Stomach (tissue), 9 donors: ENCODE measurements around the gene C17orf100. TPM values are rescaled to one million over a fixed set of nuclear protein-coding genes. Genes with fewer than 3 reads are reported as not detected.

Experiments
- DNase-seq, 2 donors: peaks; one replicate each; pipeline versions ENCODE4 v3.0.0 to v3.0.0-alpha.2; 2013 to 2019
- H3K27ac ChIP-seq, 5 donors: fragments of 200-600 bp in 4 of 5; sonication (generic) in 4 of 5; one replicate each; pipeline ENCODE4 v1.5.1; 2013 to 2019; ENCODE audit warnings: mild to moderate bottlenecking in 1 of 5, moderate library complexity in 1 of 5
- H3K27me3 ChIP-seq, 3 donors: fragments of 200-600 bp; sonication (generic); one replicate each; pipeline ENCODE4 v1.5.1; 2017 to 2019; ENCODE audit warnings: mixed run types in 1 of 3
- H3K36me3 ChIP-seq, 4 donors: fragments of 200-600 bp; sonication (generic); 1 replicate in 3 of 4; 2 replicates in 1 of 4; pipeline ENCODE4 v1.5.1; 2016 to 2019
- H3K4me1 ChIP-seq, 4 donors: fragments of 200-600 bp; sonication (generic); one replicate each; pipeline ENCODE4 v1.5.1; 2016 to 2019
- H3K4me3 ChIP-seq, 4 donors: fragments of 200-600 bp; sonication (generic) in 3 of 4; one replicate each; pipeline ENCODE4 v1.5.1; 2016 to 2019; ENCODE audit warnings: mild to moderate bottlenecking in 1 of 4
- H3K9me3 ChIP-seq, 4 donors: fragments of 200-600 bp; sonication (generic); one replicate each; pipeline ENCODE4 v1.5.1; 2016 to 2019
- CTCF ChIP-seq, 7 experiments: fragments of 450-650 bp in 4 of 7; fragments of 200-600 bp in 3 of 7; sonication (generic) in 3 of 7; IDR thresholded peaks; one replicate each; pipeline ENCODE4 v1.5.1; 2016 to 2019; ENCODE audit warnings: antibody characterized with exemption in 7 of 7, control low read depth in 2 of 7, mild to moderate bottlenecking in 1 of 7
- EP300 ChIP-seq: sonication (generic); formaldehyde crosslinking; IDR thresholded peaks from one replicate; pipeline ENCODE4 v1.6.1; 2017; ENCODE audit warnings: antibody characterized with exemption
- POLR2A ChIP-seq, 4 donors: fragments of 450-650 bp; IDR thresholded peaks; one replicate each; pipeline ENCODE4 v1.6.1; 2016; ENCODE audit warnings: antibody characterized with exemption in 4 of 4, control low read depth in 2 of 4, mild to moderate bottlenecking in 1 of 4, moderate library complexity in 1 of 4
- POLR2AphosphoS5 ChIP-seq, 3 donors: sonication (generic); formaldehyde crosslinking; IDR thresholded peaks; one replicate each; pipeline ENCODE4 v1.6.1; 2016; ENCODE audit warnings: antibody characterized with exemption in 3 of 3
- WGBS, 5 donors: extraction: QIAGEN DNeasy Blood & Tissue Kit in 3 of 5; methylation state at CpG; one replicate each; pipeline versions ENCODE4 v1.1.5 to v1.1.7; 2013 to 2018; 5-methylcytosine and 5-hydroxymethylcytosine counted together
- intact Hi-C: fragments of 100-400 bp; cut with DNase I; formaldehyde crosslinking; loops from one replicate; pipeline ENCODE4 v1.15.1; 2023; ENCODE audit warnings: low total_unique reads
- polyA plus RNA-seq, 3 donors: library from polyadenylated mRNA; stranded (reverse); fragments of 200-250 nt; gene quantifications; one replicate each; pipeline ENCODE4 v1.2.3, GENCODE V29; 2013
- total RNA-seq, 5 donors: library from RNA; depleted of rRNA; stranded (reverse); fragments of >200 nt; gene quantifications; one replicate each; pipeline versions ENCODE4 v1.1.0 to v1.2.3, GENCODE V29; 2014 to 2016
- donor health status: healthy with polysubstance abuse.
- donor health status: Bipolar disorder and iron deficiency.
- donor health status: healthy.

The C17orf100 gene
- total and polyA plus RNA-seq, 8 donors = 0.55 to 14.2 (median 1.8) TPM; not detected in 2

- no peak overlapping the region for H3K27ac ChIP-seq
- 85 to 92% (median 85%) methylated on average over 3 of the region's 3 CpGs for WGBS, 5 donors
- TF ChIP-seq CTCF (IDR thresholded peaks at IDR 0.05) (no peak), POLR2A (IDR thresholded peaks at IDR 0.05) (no peak), POLR2AphosphoS5 (IDR thresholded peaks at IDR 0.05) (no peak)
- no peak for DNase-seq
- H3K4me1 ChIP-seq = peaks cover 10 to 16% (median 12%) of the 10 kb centered on the region in 4 donors
- H3K4me3 ChIP-seq = no peak overlapping the region
- intact Hi-C loops = no loop called here
- no peaks in the 10 kb centered on the region for H3K9me3 ChIP-seq
- no peaks in the 10 kb centered on the region for H3K36me3 ChIP-seq
- peaks cover 0 to 53% (median 0%) of the 10 kb centered on the region in 3 donors for H3K27me3 ChIP-seq
These were observed 32.3 kb downstream of the C17orf100 start for GRCh38 chr17:6683730-6684459.

GRCh38 chr17:6684460-6684783 lies 32.9 kb downstream of the C17orf100 start:
- TF ChIP-seq EP300 (no peak), POLR2AphosphoS5 (IDR thresholded peaks at IDR 0.05) (no peak), CTCF (IDR thresholded peaks at IDR 0.05) (no peak), POLR2A (IDR thresholded peaks at IDR 0.05) (no peak)
- peaks cover 0 to 50% (median 0%) of the 10 kb centered on the region in 3 donors for H3K27me3 ChIP-seq
- intact Hi-C loops = no loop called here
- 65 to 74% (median 67%) methylated on average over 7 of the region's 7 CpGs for WGBS, 5 donors
- H3K9me3 ChIP-seq = no peaks in the 10 kb centered on the region
- no peak for DNase-seq
- H3K27ac ChIP-seq = no peak overlapping the region
- H3K4me3 ChIP-seq = no peak overlapping the region
- H3K4me1 ChIP-seq = peaks cover 10 to 16% (median 12%) of the 10 kb centered on the region in 4 donors
- H3K36me3 ChIP-seq = no peaks in the 10 kb centered on the region

GRCh38 chr17:6684881-6685767 lies 33.6 kb downstream of the C17orf100 start:
- 82 to 93% (median 89%) methylated on average over 13 to 14 of the region's 14 CpGs for WGBS, 5 donors
- intact Hi-C loops = no loop called here

More at GRCh38 chr17:6684881-6685767, 33.6 kb downstream of the C17orf100 start:
- H3K9me3 ChIP-seq = no peaks in the 10 kb centered on the region
- no peak overlapping the region for H3K4me3 ChIP-seq
- no peak for DNase-seq
- H3K36me3 ChIP-seq = no peaks in the 10 kb centered on the region
- H3K27ac ChIP-seq = no peak overlapping the region
- TF ChIP-seq EP300 = no peak
- no peak for TF ChIP-seq POLR2AphosphoS5 (IDR thresholded peaks at IDR 0.05)
- no peak for TF ChIP-seq POLR2A (IDR thresholded peaks at IDR 0.05)
- no peak for TF ChIP-seq CTCF (IDR thresholded peaks at IDR 0.05)
- peaks cover 10 to 16% (median 12%) of the 10 kb centered on the region in 4 donors for H3K4me1 ChIP-seq
- H3K27me3 ChIP-seq = peaks cover 0 to 46% (median 0%) of the 10 kb centered on the region in 3 donors
